ENCODE results near the gene ABCD2.
A peak's percentile ranks its signal among the peaks of the same experiment; 100 is the strongest.
"Not testable (repeated sequence)": the region's sequence is repeated elsewhere in the genome, so short reads cannot be mapped to it uniquely, and the experiment has no call there.

Gene ABCD2

GRCh38 chr12:39619660-39620433, at the start of gene ABCD2:
TSS of gene ABCD2 (minus strand) at chr12:39619803. CDS start at chr12:39619615, 188 bp downstream.
- peak; percentile 74 for FAIRE-seq

DNA sequence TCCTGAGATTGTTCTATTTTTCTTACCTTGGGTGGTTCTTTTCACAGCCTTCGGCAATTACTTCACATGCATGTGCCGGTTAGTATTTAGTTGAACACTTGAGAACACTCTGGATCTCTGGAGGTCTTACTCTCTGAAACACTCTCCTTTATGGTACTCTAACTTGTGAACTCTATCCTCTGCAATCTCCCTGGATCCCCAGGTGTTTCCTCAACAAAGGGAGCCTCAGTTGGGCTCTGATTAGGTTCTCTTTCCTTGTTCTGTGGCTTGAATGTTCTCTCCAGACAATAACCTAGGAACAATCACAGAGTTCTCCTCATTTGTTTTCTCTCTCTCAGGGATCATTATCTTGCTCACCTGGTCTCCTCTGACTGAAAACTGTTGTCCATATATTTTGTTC, 40.5 kb upstream of the ABCD2 start:
- FAIRE-seq, result no peak

GRCh38 chr12:39647383-39647782, 27.8 kb upstream of the ABCD2 start:
- no peak for FAIRE-seq

- FAIRE-seq, result no peak
Observed at GRCh38 chr12:39646963-39647362, 27.4 kb upstream of the ABCD2 start.

DNA sequence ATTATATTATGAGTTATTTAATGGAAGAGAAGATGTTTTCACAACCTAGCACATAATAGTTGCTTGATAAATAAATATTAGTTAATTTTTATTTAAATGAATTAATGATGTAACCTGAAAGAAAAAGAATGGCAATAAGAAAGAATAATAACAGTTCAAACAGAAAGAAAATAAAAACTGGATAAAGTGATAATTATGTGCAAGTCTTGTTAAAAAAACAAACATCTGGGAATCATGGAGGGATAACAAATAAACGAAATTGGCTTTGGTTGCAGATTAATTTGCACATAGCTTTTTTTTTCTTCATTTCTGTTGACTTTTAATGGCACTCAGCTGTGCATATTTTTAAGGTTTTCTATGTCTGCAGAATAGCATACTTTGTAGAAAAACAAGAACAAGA, 23.4 kb upstream of the ABCD2 start:
- no peak for FAIRE-seq

- FAIRE-seq, result no peak
Observed at GRCh38 chr12:39638840-39639239, 19.2 kb upstream of the ABCD2 start.

- no peak for FAIRE-seq
Observed at GRCh38 chr12:39638178-39638577, 18.6 kb upstream of the ABCD2 start.

DNA sequence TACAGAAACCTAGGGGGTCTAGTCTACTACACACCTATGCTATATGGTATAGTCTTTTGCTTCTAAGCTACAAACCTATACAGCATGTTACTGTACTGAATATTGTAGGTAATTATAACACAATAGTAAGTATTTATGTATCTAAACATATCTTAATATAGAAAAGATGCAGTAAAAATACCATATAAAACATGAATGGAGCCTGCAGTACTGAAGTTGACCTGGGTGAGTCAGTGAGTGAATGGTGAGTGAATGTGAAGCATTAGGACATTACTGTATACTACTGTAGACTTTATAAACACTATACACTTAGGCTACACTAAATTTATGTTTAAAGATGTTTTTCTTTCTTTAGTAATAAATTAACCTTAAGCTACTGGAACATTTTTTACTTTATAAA, 13.1 kb upstream of the ABCD2 start:
- FAIRE-seq, result no peak

DNA sequence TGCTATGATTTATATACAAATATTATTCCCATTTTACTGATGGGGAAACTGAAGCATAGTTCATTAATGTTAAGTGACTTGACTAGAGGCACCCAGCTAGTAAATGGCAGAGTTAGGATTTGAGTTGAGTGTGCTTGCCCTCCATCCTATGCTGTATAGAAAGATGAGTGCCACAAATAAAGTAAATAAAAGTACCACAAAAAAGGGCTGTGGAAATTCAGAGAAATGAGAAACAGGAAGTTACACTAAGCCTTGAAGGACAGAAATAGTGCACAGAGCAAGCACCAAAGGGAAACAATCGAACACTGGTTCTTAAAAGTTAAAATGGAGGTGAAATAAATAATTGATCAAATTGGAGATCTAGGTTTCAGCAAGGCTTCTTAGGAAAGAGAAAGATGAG, 9.2 kb upstream of the ABCD2 start:
- no peak for FAIRE-seq

- FAIRE-seq, result no peak
Observed at GRCh38 chr12:39627914-39628313, 8.3 kb upstream of the ABCD2 start.

DNA sequence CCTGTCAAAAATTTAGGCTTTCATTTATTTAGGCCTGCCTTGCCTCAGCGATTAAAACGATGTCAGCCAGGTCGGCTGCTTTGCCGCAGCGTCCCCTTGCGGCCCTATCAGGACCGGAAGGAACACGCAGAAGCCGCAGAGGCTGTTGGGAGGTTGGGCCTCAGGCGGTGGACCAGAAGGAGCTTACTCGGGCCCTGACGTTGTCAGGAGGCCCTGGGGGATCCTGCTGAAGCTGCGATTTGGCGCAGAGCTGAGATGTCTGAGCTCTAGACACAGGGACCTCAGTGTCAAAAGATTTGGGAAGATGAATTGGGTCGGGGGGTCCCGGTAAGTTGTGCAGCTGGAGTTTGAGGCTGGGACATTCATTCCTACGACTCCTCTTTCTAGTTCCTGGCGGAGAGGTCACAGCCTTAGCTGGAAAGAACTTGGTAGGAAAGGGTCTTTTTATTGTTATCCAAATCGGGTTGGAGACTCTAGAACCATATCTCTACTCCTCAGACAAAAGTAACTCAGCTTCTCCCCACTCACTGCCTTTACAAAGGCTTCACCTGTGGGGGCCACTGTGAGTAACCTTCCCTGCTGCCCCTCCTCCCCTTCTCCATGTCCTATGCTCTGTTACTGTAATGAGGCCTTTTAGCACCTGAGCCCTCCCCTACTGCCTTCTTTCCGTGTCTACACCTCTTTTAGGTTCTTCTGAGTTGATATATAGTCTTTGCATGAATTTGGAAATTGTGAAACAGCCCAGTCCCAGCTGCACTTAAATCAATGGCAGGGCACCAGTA, 6.6 kb upstream of the ABCD2 start:
- FAIRE-seq, result no peak

DNA sequence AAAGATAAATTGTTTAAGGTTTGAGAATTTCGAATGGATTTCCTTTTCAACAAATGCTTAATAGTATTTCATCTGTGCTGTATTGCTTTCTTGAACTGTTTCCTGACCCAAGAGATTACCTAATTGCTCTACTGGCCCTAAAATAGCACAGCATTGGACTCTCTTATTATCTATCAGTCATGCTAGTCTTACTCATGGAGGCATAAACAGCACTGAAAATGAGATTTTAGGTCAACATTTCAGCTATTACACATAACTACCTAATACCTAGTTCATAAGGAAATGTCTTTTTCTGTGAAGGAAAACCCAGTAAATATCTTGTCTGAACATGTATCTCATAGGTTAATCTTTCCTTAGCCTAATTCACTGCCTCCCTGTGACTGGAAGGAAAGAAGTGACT, 4.3 kb upstream of the ABCD2 start:
- no peak for FAIRE-seq

DNA sequence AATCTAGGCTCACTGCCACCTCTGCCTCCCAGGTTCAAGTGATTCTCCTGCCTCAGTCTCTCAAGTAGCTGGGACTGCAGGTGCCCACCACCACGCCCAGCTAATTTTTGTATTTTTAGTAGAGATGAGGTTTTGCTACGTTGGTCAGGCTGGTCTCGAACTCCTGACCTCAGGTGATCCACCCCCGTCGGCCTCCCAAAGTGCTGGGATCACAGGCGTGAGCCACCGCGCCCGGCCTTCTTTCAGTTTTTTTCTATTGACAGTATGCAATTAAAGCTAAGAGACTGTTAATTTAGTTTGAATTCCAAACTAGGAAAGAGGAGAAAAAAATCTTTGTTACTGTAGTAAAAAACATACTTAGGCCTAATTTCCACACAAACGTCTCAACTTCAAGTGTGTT, 3.6 kb upstream of the ABCD2 start:
- not testable (repeated sequence) for FAIRE-seq

- FAIRE-seq, result no peak
Observed at GRCh38 chr12:39622306-39622705, 2.7 kb upstream of the ABCD2 start.

DNA sequence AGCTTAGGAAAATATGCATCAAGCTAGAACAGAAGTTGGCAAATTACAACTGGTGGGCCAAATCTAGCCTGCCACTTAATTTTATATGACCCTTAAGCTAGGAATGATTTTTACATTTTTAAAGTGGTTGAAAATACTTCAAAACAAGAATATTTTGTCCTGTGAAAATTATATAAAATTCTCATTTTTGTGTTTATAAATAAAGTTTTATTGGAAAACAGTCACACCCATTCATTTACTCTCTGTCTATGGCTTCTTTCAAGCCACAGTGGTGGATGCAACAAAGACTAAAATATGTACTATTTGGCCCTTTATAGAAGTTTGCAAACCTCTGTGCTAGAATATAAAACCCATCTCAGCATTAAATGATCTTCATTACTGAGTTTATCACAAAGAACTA, 2.1 kb upstream of the ABCD2 start:
- FAIRE-seq, result no peak

DNA sequence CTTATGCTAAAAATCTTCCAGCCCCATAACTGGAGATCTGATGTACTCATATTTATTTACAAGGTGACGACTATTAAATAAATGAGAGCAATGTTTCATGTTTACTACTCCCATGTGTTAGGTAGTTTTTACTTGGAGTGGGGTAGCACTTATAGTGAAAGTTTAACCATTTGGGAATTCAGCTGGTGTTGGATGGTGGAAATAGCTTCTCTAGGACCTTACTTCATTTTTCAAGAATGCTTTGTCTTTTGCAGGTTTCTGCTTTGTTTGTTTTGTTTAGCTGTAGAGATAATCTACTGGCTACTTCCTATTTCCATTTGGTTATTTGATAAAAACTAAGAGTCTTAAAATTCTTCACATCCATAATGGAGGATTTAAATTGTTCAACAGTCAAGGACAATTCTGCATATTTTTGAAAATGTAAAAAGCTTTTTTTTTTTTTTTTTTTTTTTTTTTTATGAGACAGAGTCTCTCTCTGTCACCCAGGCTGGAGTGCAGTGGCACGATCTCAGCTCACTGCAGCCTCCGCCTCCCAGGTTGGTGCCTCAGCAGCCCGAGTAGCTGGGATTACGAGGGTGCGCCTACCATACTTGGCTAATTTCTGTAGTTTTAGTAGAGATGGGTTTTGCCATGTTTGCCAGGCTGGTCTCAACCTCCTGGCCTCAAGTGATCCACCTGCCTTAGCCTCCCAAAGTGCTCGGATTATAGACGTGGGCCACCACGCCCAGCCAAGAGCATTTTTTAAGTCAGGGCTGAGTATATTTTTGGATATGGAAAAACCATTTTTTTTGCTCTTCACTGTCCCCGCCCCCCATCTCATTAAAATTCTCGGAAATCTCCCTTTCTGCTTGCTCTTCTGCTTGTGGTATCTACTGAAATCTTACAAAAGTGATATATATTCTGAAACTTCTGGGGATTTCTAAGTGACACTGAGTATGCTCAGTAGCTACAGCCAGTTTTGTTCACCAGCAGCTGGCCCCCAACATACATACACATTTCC, 1.4 kb upstream of the ABCD2 start:
- no peak for FAIRE-seq

GRCh38 chr12:39619316-39619659, 315 bp downstream of the ABCD2 start:
- no peak for FAIRE-seq

DNA sequence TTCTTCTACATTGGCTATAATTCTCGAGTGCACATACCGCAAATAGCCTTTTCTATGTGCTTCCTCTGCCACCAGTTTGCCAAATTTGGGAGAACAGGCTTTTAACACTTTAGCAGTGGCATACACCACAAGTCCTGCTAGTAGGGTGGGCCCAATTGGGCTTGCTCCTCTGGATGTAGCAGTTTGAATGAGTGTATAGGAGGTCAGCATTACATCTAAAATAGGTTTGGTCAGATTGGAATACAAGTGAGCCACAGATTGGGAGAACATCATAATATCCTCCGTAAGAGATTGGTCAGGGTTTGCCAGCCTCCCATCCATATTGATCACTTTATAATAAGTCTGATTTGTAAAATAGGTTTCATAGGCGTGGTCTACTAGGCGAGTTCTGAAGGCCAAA, 902 bp downstream of the ABCD2 start:
- no peak for FAIRE-seq

DNA sequence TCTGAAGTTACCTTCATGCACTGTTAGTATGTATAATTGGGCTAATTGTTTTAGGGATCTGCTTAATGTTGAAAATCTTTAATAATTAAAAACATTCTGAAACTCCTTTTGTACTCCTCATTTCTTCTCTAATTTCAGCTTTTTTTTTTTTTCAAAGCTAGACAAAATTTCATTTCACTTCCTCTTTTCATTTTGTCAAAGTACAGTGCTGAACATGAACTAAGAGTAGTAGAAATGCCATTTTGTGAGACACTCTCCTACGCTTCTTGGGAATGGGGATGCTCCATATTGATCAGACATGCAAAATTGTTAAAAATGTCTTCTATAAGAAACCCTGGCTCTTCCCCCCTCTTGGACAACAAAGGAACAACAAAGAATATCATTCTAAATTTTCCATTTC, 1.7 kb downstream of the ABCD2 start:
- FAIRE-seq, result no peak

DNA sequence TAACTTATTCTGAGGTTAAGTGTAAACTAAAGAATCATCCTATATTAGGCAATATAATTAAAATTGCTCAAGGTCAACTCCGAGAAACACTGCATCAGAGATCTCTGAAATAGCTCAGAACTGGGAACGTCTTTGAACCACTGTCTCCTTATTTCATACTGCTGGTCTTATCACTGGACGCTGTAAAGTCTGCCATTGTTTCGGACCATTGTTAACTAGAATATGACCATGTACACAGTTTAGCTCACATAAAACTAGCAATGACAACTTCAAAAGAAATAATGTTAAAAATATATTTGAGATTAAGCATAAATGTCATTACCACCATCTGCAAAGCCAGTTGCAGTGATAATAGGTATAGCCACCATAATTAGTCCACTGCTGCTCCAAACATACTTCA, 2.9 kb downstream of the ABCD2 start:
- FAIRE-seq, result no peak

- no peak for FAIRE-seq
Observed at GRCh38 chr12:39616251-39616650, 3.4 kb downstream of the ABCD2 start.

DNA sequence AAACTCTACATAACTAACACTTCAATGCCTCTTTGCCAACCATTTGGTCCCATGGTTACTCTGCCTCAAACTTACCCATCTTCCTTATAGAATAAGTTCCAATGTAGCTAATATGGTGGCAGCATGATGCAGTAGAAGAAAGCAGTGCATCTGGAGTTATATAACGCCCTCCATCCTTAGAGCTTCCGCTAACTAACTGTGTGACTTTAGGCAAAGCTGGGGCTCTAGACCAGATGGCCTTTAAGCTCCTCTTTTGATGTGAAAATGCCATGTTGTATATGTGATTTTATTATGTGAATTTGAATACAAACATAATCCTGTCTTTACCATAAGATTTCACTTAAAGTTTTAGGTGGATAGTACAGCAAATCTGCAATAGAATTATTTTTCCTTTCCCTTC, 6.1 kb downstream of the ABCD2 start:
- FAIRE-seq, result no peak

DNA sequence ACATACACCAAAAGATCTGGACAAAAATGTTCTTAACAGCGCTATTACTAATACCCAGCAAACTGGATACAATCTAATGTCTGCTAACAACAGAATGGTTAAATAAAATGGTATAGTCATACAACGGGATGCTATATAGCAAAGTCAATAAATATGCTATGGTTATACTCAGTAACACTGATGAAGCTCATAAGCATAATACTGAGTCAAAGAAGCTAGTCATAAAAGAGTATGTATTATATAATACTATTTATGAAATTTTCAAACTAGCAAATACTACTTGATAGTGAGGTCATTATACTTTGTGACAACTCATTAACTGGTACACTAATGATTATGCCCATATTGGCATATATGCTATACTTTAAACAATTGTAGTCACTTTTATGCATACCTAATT, 7.4 kb downstream of the ABCD2 start:
- no peak for FAIRE-seq

All from A204.1 (cell line).